ENCODE results near the gene SLC30A10. TPM values are rescaled to one million over a fixed set of nuclear protein-coding genes. Genes with fewer than 3 reads are reported as not detected.

The SLC30A10 gene
- total RNA-seq, 1 donor from 2014 or later: 0.25 TPM

DNA sequence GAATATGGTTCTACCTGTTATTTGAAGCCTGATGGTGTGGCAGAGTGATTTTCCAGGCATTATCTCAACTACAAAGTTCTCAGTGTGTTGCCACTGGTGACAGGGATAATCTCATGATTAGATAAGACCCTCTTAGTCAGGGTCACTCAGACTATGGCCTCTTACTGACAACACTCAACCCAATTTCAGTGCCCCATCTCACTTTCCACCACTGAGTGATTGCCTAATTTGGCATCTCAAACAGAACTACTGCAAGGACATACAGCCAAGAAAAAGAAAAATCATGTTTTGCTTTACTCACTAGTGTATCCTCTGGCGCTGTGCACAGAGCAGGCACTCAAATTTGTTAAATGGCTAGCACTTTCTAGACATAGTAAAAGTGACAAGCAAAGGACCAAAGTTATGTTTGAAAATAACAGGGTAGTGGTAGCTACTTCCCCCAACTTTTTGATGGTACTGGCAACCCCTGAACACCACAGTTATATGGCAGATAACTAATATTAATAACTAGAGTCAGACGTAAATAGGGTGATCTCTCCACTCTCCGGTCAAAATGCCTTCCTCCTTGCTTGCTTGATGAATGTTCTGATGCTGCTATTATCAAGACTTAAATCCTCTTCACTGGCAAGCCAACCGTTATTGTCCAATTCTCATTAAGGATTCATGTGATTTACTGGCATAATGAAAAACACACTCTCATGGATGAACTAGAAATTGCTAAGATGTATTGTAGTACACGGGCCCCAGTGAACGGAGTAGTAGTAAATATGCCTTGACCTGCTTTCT lies 37.1 kb upstream of the SLC30A10 start:
- TF ChIP-seq CTCF (IDR thresholded peaks at IDR 0.05): no peak
- no peak for TF ChIP-seq POLR2AphosphoS5 (IDR thresholded peaks at IDR 0.05; ENCODE audit: insufficient read depth in 1 of 2, low read depth in 1 of 2)
- no peak for TF ChIP-seq POLR2A (IDR thresholded peaks at IDR 0.05)
- Histone ChIP-seq H3K4me3 (no peak overlapping the region), H3K9me3 (no peaks in the 10 kb centered on the region), H3K36me3 (peaks cover 2 to 28% of the 10 kb centered on the region in 2 donors), H3K27me3 (no peaks in the 10 kb centered on the region), H3K27ac (no peak overlapping the region), H3K4me1 (no peaks in the 10 kb centered on the region)
- intact Hi-C loops (cut with DNase I): no loop called here
- no peak for DNase-seq (ENCODE audit: extremely low spot score in 2 of 2)

- H3K36me3 ChIP-seq: peaks cover 0 to 8% of the 10 kb centered on the region in 2 donors
- no peak for TF ChIP-seq POLR2AphosphoS5 (IDR thresholded peaks at IDR 0.05; ENCODE audit: insufficient read depth in 1 of 2, low read depth in 1 of 2)
- no peak for TF ChIP-seq POLR2A (IDR thresholded peaks at IDR 0.05)
- no peak for TF ChIP-seq CTCF (IDR thresholded peaks at IDR 0.05)
- DNase-seq (ENCODE audit: extremely low spot score in 2 of 2): no peak
- no peak overlapping the region for H3K27ac ChIP-seq
- H3K4me3 ChIP-seq: no peak overlapping the region
- intact Hi-C loops (cut with DNase I): no loop called here
- H3K9me3 ChIP-seq: no peaks in the 10 kb centered on the region
- no peaks in the 10 kb centered on the region for H3K4me1 ChIP-seq
- no peaks in the 10 kb centered on the region for H3K27me3 ChIP-seq
Observed at GRCh38 chr1:219963432-219963831, 35.1 kb upstream of the SLC30A10 start.

DNA sequence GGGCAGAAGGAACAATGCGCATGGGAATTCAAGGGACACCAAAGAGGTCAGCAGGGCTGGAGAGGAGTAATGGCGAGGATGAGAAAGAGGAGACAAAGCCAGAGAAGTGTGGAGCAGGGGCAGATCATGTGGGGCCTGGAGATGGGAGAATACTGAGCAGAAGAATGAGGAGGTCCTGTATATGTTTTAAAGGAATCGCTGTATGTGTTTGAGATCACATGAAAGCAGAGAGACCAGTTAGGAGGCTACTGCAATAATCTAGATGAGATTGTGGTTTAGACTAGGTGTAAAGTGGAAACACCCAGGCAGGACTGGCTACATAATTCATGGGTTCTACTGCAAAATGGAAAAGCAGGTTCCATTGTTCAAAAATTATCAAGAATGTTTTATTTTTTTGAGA lies 33.3 kb upstream of the SLC30A10 start:
- H3K36me3 ChIP-seq: no peaks in the 10 kb centered on the region
- no peaks in the 10 kb centered on the region for H3K4me1 ChIP-seq
- intact Hi-C loops (cut with DNase I): no loop called here
- no peaks in the 10 kb centered on the region for H3K27me3 ChIP-seq
- DNase-seq (ENCODE audit: extremely low spot score in 2 of 2): no peak
- TF ChIP-seq POLR2A (IDR thresholded peaks at IDR 0.05) (no peak), CTCF (IDR thresholded peaks at IDR 0.05) (no peak), POLR2AphosphoS5 (IDR thresholded peaks at IDR 0.05; ENCODE audit: insufficient read depth in 1 of 2, low read depth in 1 of 2) (no peak)
- H3K9me3 ChIP-seq: no peaks in the 10 kb centered on the region
- no peak overlapping the region for H3K4me3 ChIP-seq
- no peak overlapping the region for H3K27ac ChIP-seq

DNA sequence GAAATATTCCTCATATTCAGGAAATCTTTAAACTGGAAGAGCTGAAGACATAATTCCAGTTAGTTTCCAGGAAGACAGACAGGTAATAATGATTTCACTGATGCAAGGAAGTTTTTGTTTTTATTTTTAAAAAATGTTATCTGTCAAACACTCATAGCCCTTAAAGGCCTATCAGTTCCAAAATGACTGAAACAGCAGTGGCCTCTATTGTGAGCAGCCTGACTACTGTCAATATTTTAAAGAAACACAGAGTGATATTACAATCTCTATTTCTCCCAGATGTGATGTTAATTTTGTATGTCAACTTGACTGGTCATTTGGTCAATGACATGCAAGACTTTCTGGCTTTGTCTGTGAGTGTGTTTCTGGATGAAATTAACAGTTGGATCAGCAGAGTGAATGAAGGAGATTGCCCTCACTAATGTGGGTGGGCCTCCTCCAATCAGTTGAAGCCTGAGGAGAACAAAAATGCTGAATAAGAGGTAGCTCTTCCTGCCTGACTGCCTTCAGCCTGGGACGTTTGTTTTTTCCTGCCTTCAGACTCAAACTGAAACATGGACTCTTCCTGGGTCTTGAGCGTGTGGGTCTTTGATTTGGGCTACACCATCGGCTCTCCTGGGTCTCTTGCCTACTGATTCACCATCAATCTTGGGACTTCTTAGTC lies 31.3 kb upstream of the SLC30A10 start:
- Histone ChIP-seq H3K27me3 (no peaks in the 10 kb centered on the region), H3K4me1 (no peaks in the 10 kb centered on the region), H3K27ac (no peak overlapping the region), H3K36me3 (no peaks in the 10 kb centered on the region), H3K9me3 (no peaks in the 10 kb centered on the region), H3K4me3 (no peak overlapping the region)
- TF ChIP-seq CTCF (IDR thresholded peaks at IDR 0.05): no peak
- TF ChIP-seq POLR2A (IDR thresholded peaks at IDR 0.05): no peak
- no peak for TF ChIP-seq POLR2AphosphoS5 (IDR thresholded peaks at IDR 0.05; ENCODE audit: insufficient read depth in 1 of 2, low read depth in 1 of 2)
- intact Hi-C loops (cut with DNase I): no loop called here
- DNase-seq (ENCODE audit: extremely low spot score in 2 of 2): no peak
